ENCODE measurements around the gene SIX3.
A peak's percentile ranks its signal among the peaks of the same experiment; 100 is the strongest.

DNA sequence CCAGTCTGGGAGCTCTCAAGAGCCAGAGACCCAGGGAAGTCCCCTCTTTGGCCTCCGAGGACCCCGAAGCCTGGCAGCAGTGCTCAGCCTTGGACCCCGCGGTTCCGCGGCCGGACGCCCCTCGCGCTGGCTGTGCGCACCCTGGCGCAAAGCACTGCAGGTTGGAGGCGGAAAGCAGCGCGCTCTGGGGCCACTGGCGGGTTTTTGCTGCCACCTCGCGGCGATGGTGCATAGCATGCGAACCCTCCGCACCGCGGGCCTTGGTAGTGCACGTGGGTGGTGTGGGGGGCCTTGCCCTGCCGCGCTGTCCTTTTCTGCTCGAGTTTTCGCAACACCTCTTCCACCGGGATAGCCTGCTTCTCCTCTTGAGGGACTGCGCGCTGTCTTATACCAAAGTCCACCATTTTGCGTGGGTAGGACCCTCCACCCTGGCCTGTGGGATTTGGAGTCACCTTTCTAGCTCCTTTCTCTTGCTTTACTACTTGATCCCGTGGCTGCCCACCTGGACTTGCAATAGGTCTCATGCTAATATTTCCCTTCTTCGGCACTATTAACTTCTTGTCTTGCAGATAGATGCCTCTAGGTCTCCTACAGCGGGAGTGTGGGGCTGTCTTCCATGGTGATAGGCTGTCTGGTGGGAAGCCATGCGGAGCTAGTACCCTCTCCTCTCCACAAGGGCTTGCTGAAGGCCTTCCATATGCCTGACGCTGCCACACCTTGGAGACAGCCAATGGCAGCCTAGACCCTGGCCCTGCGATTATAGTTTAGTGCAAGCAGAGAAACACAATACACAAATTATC, 14.3 kb downstream of the SIX3 start:
- TF ChIP-seq, protein P1, sequence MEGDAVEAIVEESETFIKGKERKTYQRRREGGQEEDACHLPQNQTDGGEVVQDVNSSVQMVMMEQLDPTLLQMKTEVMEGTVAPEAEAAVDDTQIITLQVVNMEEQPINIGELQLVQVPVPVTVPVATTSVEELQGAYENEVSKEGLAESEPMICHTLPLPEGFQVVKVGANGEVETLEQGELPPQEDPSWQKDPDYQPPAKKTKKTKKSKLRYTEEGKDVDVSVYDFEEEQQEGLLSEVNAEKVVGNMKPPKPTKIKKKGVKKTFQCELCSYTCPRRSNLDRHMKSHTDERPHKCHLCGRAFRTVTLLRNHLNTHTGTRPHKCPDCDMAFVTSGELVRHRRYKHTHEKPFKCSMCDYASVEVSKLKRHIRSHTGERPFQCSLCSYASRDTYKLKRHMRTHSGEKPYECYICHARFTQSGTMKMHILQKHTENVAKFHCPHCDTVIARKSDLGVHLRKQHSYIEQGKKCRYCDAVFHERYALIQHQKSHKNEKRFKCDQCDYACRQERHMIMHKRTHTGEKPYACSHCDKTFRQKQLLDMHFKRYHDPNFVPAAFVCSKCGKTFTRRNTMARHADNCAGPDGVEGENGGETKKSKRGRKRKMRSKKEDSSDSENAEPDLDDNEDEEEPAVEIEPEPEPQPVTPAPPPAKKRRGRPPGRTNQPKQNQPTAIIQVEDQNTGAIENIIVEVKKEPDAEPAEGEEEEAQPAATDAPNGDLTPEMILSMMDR (IDR thresholded peaks at IDR 0.05): peak; percentile 81 to 90 (median 87)
- TF ChIP-seq POLR2A (IDR thresholded peaks at IDR 0.05): no peak

Data from body of pancreas (tissue), 4 donors.